H1 (cell line): Measurements from ENCODE around the gene IPO11. TPM values are rescaled to one million over a fixed set of nuclear protein-coding genes. Genes with fewer than 3 reads are reported as not detected.

ENCODE experiments used
- CTCF ChIA-PET: fragments of 300-600 bp; sonication (Branson Sonifier 250); formaldehyde crosslinking; loops from one replicate; lab custom pipeline; 2021; ENCODE audit not compliant: partially characterized antibody; lab: Charles Lee
- POLR2A ChIA-PET: fragments of 300-600 bp; sonication (Branson Sonifier 250); formaldehyde crosslinking; loops from one replicate; lab custom pipeline; 2021; ENCODE audit warnings: inconsistent platforms; ENCODE audit not compliant: partially characterized antibody; lab: Charles Lee
- DNase-seq, 2 experiments: peaks; one replicate each; pipeline versions ENCODE4 v3.0.0 to v3.0.0-alpha.2; 2010 to 2022; ENCODE audit warnings: low spot score in 2 of 2, low read depth in 1 of 2, mixed read lengths in 1 of 2
- FAIRE-seq: peaks from 2 replicates; lab custom pipeline; 2011; peaks lifted over from hg19 to GRCh38; lab: Jason Lieb, UNC
- H2AFZ ChIP-seq: 2 replicates; pipeline ENCODE4 v1.8.1; 2012; ENCODE audit warnings: low read length, inconsistent platforms
- H2AK5ac ChIP-seq: 2 replicates; pipeline ENCODE4 v1.6.1; 2013; ENCODE audit warnings: low read depth, low read length
- H2BK120ac ChIP-seq: replicated peaks from 2 replicates; pipeline ENCODE3; 2013; ENCODE audit warnings: low read depth, low read length, inconsistent platforms
- H2BK12ac ChIP-seq: 2 replicates; pipeline ENCODE4 v1.6.1; 2013; ENCODE audit warnings: low read depth, low read length
- H2BK15ac ChIP-seq: 2 replicates; pipeline ENCODE4 v1.6.1; 2013; ENCODE audit warnings: low read length
- H2BK20ac ChIP-seq: 2 replicates; pipeline ENCODE4 v1.6.1; 2013; ENCODE audit warnings: low read length
- H2BK5ac ChIP-seq: 2 replicates; pipeline ENCODE4 v1.6.1; 2013; ENCODE audit warnings: low read depth, low read length
- H3K14ac ChIP-seq: 2 replicates; pipeline ENCODE4 v1.6.1; 2013; ENCODE audit warnings: inconsistent platforms; ENCODE audit not compliant: insufficient read length
- H3K18ac ChIP-seq: 2 replicates; pipeline ENCODE4 v1.6.1; 2013; ENCODE audit warnings: low read length; ENCODE audit errors: extremely low read depth
- H3K23ac ChIP-seq: 2 replicates; pipeline ENCODE4 v1.6.1; 2013; ENCODE audit warnings: inconsistent platforms; ENCODE audit not compliant: insufficient read length
- H3K23me2 ChIP-seq: 2 replicates; pipeline ENCODE4 v1.6.1; 2013; ENCODE audit warnings: low read depth, low read length
- H3K27ac ChIP-seq: 2 replicates; pipeline ENCODE4 v1.6.1; 2011; ENCODE audit warnings: low read depth, low read length, inconsistent platforms
- H3K27me3 ChIP-seq, 4 experiments: replicated peaks in 1 of 4; 1 replicate in 1 of 4; 2 replicates in 3 of 4; pipeline versions ENCODE4 v1.6.1 to v1.8.1; 2011 to 2013; ENCODE audit warnings: low read length in 3 of 4, mild to moderate bottlenecking in 3 of 4, inconsistent platforms in 2 of 4, mixed read lengths in 2 of 4, moderate library complexity in 1 of 4; ENCODE audit not compliant: control insufficient read depth in 3 of 4, insufficient read depth in 3 of 4; ENCODE audit errors: extremely low read depth in 1 of 4
- H3K36me3 ChIP-seq, 4 experiments: 2 replicates each; pipeline versions ENCODE4 v1.6.1 to v1.8.1; 2011 to 2013; ENCODE audit warnings: mild to moderate bottlenecking in 4 of 4, low read length in 3 of 4, moderate library complexity in 2 of 4, control low read depth in 1 of 4, inconsistent platforms in 1 of 4; ENCODE audit not compliant: insufficient read depth in 4 of 4, control insufficient read depth in 2 of 4
- H3K4ac ChIP-seq: replicated peaks from 2 replicates; pipeline ENCODE3; 2013; ENCODE audit warnings: low read length, low read depth, mixed read lengths, inconsistent platforms; ENCODE audit not compliant: insufficient read length
- H3K4me1 ChIP-seq, 4 experiments: replicated peaks in 1 of 4; 1 replicate in 1 of 4; 2 replicates in 3 of 4; pipeline versions ENCODE4 v1.6.1 to v1.8.1; 2011 to 2013; ENCODE audit warnings: low read length in 3 of 4, inconsistent platforms in 2 of 4, mixed read lengths in 1 of 4; ENCODE audit not compliant: insufficient read depth in 4 of 4, control insufficient read depth in 3 of 4
- H3K4me2 ChIP-seq, 2 experiments: 2 replicates each; pipeline versions ENCODE4 v1.6.1 to v1.8.1; 2011 to 2013; ENCODE audit warnings: low read depth in 2 of 2, low read length in 2 of 2, control low read depth in 1 of 2, inconsistent platforms in 1 of 2, mild to moderate bottlenecking in 1 of 2; ENCODE audit not compliant: insufficient read depth in 1 of 2
- H3K4me3 ChIP-seq, 4 experiments: fragments of 200-600, 300-600 bp in 1 of 4; sonication (generic), shearing (Covaris generic), sonication (Bioruptor Twin) in 1 of 4; 2 replicates each; pipeline versions ENCODE4 v1.5.1 to v1.8.1; 2011 to 2016; ENCODE audit warnings: low read length in 4 of 4, low read depth in 3 of 4, control low read depth in 2 of 4, inconsistent platforms in 2 of 4, mild to moderate bottlenecking in 2 of 4, mixed read lengths in 1 of 4, moderate library complexity in 1 of 4; ENCODE audit not compliant: insufficient read depth in 2 of 4; ENCODE audit errors: extremely low read depth in 1 of 4
- H3K56ac ChIP-seq: replicated peaks from 2 replicates; pipeline ENCODE3; 2013; ENCODE audit warnings: low read depth, mild to moderate bottlenecking, mixed read lengths, low read length, inconsistent platforms; ENCODE audit not compliant: insufficient read length
- H3K79me1 ChIP-seq: 2 replicates; pipeline ENCODE4 v1.6.1; 2013; ENCODE audit warnings: low read depth, low read length, control low read depth
- H3K79me2 ChIP-seq, 2 experiments: 2 replicates each; pipeline versions ENCODE4 v1.6.1 to v1.8.1; 2012 to 2013; ENCODE audit warnings: low read length in 2 of 2, mild to moderate bottlenecking in 2 of 2, inconsistent platforms in 1 of 2; ENCODE audit not compliant: insufficient read depth in 2 of 2, control insufficient read depth in 1 of 2
- H3K9ac ChIP-seq, 4 experiments: replicated peaks in 1 of 4; 1 replicate in 1 of 4; 2 replicates in 3 of 4; pipeline versions ENCODE4 v1.6.1 to v1.8.1; 2011 to 2013; ENCODE audit warnings: low read depth in 3 of 4, low read length in 3 of 4, control low read depth in 2 of 4, mild to moderate bottlenecking in 2 of 4, moderate library complexity in 2 of 4, inconsistent platforms in 1 of 4; ENCODE audit errors: extremely low read depth in 1 of 4
- H3K9me3 ChIP-seq, 2 experiments: 2 replicates each; pipeline versions ENCODE4 v1.6.1 to v1.8.1; 2012 to 2013; ENCODE audit warnings: mild to moderate bottlenecking in 2 of 2, moderate library complexity in 2 of 2, control low read depth in 1 of 2, inconsistent platforms in 1 of 2, low read depth in 1 of 2, low read length in 1 of 2, mixed read lengths in 1 of 2; ENCODE audit not compliant: insufficient read depth in 2 of 2
- H4K20me1 ChIP-seq, 2 experiments: replicated peaks in 1 of 2; 2 replicates each; pipeline versions ENCODE3 to v1.8.1; 2011 to 2013; ENCODE audit warnings: inconsistent platforms in 2 of 2, low read length in 2 of 2, mild to moderate bottlenecking in 1 of 2; ENCODE audit not compliant: insufficient read depth in 2 of 2, control insufficient read depth in 1 of 2
- H4K5ac ChIP-seq: 2 replicates; pipeline ENCODE4 v1.6.1; 2013; ENCODE audit warnings: low read length, low read depth, mixed read lengths, inconsistent platforms; ENCODE audit not compliant: insufficient read length
- H4K8ac ChIP-seq: 2 replicates; pipeline ENCODE4 v1.8.0; 2013; ENCODE audit warnings: mild to moderate bottlenecking, moderate library complexity, low read length, inconsistent platforms; ENCODE audit not compliant: insufficient read depth; ENCODE audit errors: extremely low read depth
- H4K91ac ChIP-seq: replicated peaks from 2 replicates; pipeline ENCODE3; 2013; ENCODE audit warnings: low read length, mixed read lengths, inconsistent platforms; ENCODE audit not compliant: insufficient read length
- ASH2L ChIP-seq: fragments of 200-600, 300-600 bp; sonication (generic); IDR thresholded peaks from one replicate; pipeline ENCODE4 v1.7.1; 2017; ENCODE audit warnings: low read length
- BCL11A ChIP-seq, 2 experiments: IDR thresholded peaks; one replicate each; pipeline ENCODE4 v1.6.1; 2011; ENCODE audit warnings: low read depth in 2 of 2, low read length in 2 of 2, mild to moderate bottlenecking in 2 of 2
- CHD1 ChIP-seq: IDR thresholded peaks from 2 replicates; pipeline ENCODE4 v1.6.1; 2012; ENCODE audit warnings: low read depth, low read length, improper control_type of control experiment
- CTBP2 ChIP-seq: IDR thresholded peaks from 2 replicates; pipeline ENCODE4 v1.7.0; 2011; ENCODE audit warnings: borderline replicate concordance, mild to moderate bottlenecking, moderate library complexity, mixed read lengths, low read length; ENCODE audit not compliant: insufficient read depth, insufficient read length
- HDAC6 ChIP-seq: IDR thresholded peaks from one replicate; pipeline ENCODE4 v1.7.1; 2012; ENCODE audit warnings: low read depth, mild to moderate bottlenecking, inconsistent platforms, low read length, moderate library complexity
- KDM1A ChIP-seq: fragments of 200-600, 300-600 bp; sonication (generic); IDR thresholded peaks from 2 replicates; pipeline ENCODE4 v1.7.1; 2016; ENCODE audit warnings: mild to moderate bottlenecking, low read length, borderline replicate concordance
- NRF1 ChIP-seq: IDR thresholded peaks from 2 replicates; pipeline ENCODE4 v1.6.1; 2011; ENCODE audit warnings: mild to moderate bottlenecking, low read depth, low read length, improper control_type of control experiment
- SIRT6 ChIP-seq: IDR thresholded peaks from one replicate; pipeline ENCODE4 v1.7.1; 2012; ENCODE audit warnings: low read length, inconsistent platforms
- SUZ12 ChIP-seq: fragments of 200-600 bp; sonication (generic); IDR thresholded peaks from 2 replicates; pipeline ENCODE4 v1.6.1; 2012; ENCODE audit warnings: mild to moderate bottlenecking, inconsistent platforms, low read length, moderate library complexity, mixed read lengths
- YY1 ChIP-seq: IDR thresholded peaks from 2 replicates; pipeline ENCODE4 v1.6.1; 2011; ENCODE audit warnings: low read depth, mild to moderate bottlenecking, low read length
- WGBS, 2 experiments: shearing (Covaris generic) in 1 of 2; methylation state at CpG; one replicate each; pipeline versions ENCODE4 v1.1.6 to v1.1.7; 2013 to 2015; ENCODE audit warnings: low lambda C conversion rate in 2 of 2, mixed read lengths in 2 of 2, inconsistent platforms in 1 of 2, low coverage in 1 of 2, missing lambda C conversion rate in 1 of 2; ENCODE audit not compliant: insufficient replicate concordance in 2 of 2, insufficient coverage in 1 of 2, insufficient read length in 1 of 2; ENCODE audit errors: extremely low coverage in 1 of 2, missing lambda C conversion rate in 1 of 2; 5-methylcytosine and 5-hydroxymethylcytosine counted together
- polyA plus RNA-seq, 7 experiments: library from polyadenylated mRNA; depleted of rRNA in 3 of 7; stranded (reverse) in 5 of 7; unstranded in 2 of 7; fragments of >200 nt in 5 of 7; fragments of 200-250 nt in 2 of 7; gene quantifications; 1 replicate in 5 of 7; 2 replicates in 1 of 7; 4 replicates in 1 of 7; pipeline versions ENCODE4 v1.2.1 to v1.2.3, GENCODE V29; 2011 to 2013; ENCODE audit warnings: missing spikeins in 2 of 7, mixed read lengths in 2 of 7
- total RNA-seq: library from RNA; stranded (reverse); fragmentation: NEBNext Ultra II Directional; extraction: Animal tissue kit (Norgen Biotek cat#: 25700); gene quantifications from 2 replicates; pipeline ENCODE4 v1.2.1, GENCODE V29; 2021
- TF ChIP-seq, protein P1 (sequence below), 3 experiments: IDR thresholded peaks; 1 replicate in 2 of 3; 2 replicates in 1 of 3; pipeline versions ENCODE4 v1.5.1 to v1.6.1; 2011; ENCODE audit warnings: low read length in 3 of 3, mild to moderate bottlenecking in 3 of 3, inconsistent platforms in 2 of 3, low read depth in 1 of 3, moderate library complexity in 1 of 3; ENCODE audit not compliant: insufficient read depth in 1 of 3; ENCODE audit errors: control extremely low read depth in 1 of 3
- TF ChIP-seq, protein P2 (sequence below): IDR thresholded peaks from 2 replicates; pipeline ENCODE4 v1.6.1; 2012; ENCODE audit warnings: inconsistent platforms

Gene IPO11
- total and polyA plus RNA-seq, 2 of the 8 experiments (the other 6 are each of a cell fraction or from before 2014, with no cell fraction given) = 23.6 to 64.4 TPM

GRCh38 chr5:62373382-62373781, 39.2 kb upstream of the IPO11 start:
- no peak overlapping the region for H3K18ac ChIP-seq
- no peak overlapping the region for H4K8ac ChIP-seq
- FAIRE-seq = no peak
- H3K36me3 ChIP-seq = peaks cover 2 to 42% (median 28%) of the 10 kb centered on the region in 4 experiments; a peak in 7 of 8 replicates
- no peaks in the 10 kb centered on the region for H3K79me1 ChIP-seq
- H4K91ac ChIP-seq = no peak overlapping the region
- H2BK5ac ChIP-seq = no peak overlapping the region
- no peak overlapping the region for H3K23ac ChIP-seq
- H4K20me1 ChIP-seq = no peaks in the 10 kb centered on the region
- H3K4me3 ChIP-seq = no peak overlapping the region
- no peaks in the 10 kb centered on the region for H3K27me3 ChIP-seq
- H3K56ac ChIP-seq = no peak overlapping the region
- ChIA-PET CTCF (no interaction called here), POLR2A (no interaction called here)
- H3K4me2 ChIP-seq = no peak overlapping the region
- H3K9ac ChIP-seq = no peak overlapping the region
- H3K23me2 ChIP-seq = no peaks in the 10 kb centered on the region
- H4K5ac ChIP-seq = no peak overlapping the region
- no peak overlapping the region for H3K14ac ChIP-seq
- H3K9me3 ChIP-seq = no peaks in the 10 kb centered on the region
- H2AFZ ChIP-seq = no peak overlapping the region
- H2BK12ac ChIP-seq = no peak overlapping the region
- no peak overlapping the region for H2AK5ac ChIP-seq
- no peak for DNase-seq
- H2BK20ac ChIP-seq = no peak overlapping the region
- no peak overlapping the region for H2BK15ac ChIP-seq
- H3K4ac ChIP-seq = no peak overlapping the region
- no peak overlapping the region for H3K27ac ChIP-seq
- 90% methylated on average over 3 of the region's 3 CpGs; no CpG with 5 or more reads in 1 of the 2 experiments for WGBS, 2 experiments
- H3K79me2 ChIP-seq = no peaks in the 10 kb centered on the region
- H2BK120ac ChIP-seq = no peak overlapping the region
- no peaks in the 10 kb centered on the region for H3K4me1 ChIP-seq
- TF ChIP-seq, protein P1, sequence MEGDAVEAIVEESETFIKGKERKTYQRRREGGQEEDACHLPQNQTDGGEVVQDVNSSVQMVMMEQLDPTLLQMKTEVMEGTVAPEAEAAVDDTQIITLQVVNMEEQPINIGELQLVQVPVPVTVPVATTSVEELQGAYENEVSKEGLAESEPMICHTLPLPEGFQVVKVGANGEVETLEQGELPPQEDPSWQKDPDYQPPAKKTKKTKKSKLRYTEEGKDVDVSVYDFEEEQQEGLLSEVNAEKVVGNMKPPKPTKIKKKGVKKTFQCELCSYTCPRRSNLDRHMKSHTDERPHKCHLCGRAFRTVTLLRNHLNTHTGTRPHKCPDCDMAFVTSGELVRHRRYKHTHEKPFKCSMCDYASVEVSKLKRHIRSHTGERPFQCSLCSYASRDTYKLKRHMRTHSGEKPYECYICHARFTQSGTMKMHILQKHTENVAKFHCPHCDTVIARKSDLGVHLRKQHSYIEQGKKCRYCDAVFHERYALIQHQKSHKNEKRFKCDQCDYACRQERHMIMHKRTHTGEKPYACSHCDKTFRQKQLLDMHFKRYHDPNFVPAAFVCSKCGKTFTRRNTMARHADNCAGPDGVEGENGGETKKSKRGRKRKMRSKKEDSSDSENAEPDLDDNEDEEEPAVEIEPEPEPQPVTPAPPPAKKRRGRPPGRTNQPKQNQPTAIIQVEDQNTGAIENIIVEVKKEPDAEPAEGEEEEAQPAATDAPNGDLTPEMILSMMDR (IDR thresholded peaks at IDR 0.05; ENCODE audit: control extremely low read depth in 1 of 3, insufficient read depth in 1 of 3, low read depth in 1 of 3, low read length in 3 of 3) = no peak
- no peak for TF ChIP-seq ASH2L
- no peak for TF ChIP-seq CHD1
- TF ChIP-seq YY1 = no peak
- TF ChIP-seq, protein P2, sequence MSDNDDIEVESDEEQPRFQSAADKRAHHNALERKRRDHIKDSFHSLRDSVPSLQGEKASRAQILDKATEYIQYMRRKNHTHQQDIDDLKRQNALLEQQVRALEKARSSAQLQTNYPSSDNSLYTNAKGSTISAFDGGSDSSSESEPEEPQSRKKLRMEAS = no peak
- no peak for TF ChIP-seq HDAC6
- TF ChIP-seq SIRT6 = no peak
- TF ChIP-seq NRF1 = no peak
- TF ChIP-seq BCL11A (IDR thresholded peaks at IDR 0.05; ENCODE audit: low read depth in 2 of 2, low read length in 2 of 2) = no peak
- no peak for TF ChIP-seq CTBP2
- TF ChIP-seq KDM1A = no peak
- TF ChIP-seq SUZ12 = no peak
